Activated CD4-positive, alpha-beta memory T cell treated with anti-CD3 and anti-CD28 coated beads, Interleukin-2, amount 10 ng/mL, durations not matched to agents 7 days and 5 days (primary cell): ENCODE data around the gene SGF29. TPM values are rescaled to one million over a fixed set of nuclear protein-coding genes. Genes with fewer than 3 reads are reported as not detected.
A peak's percentile ranks its signal among the peaks of the same experiment; 100 is the strongest.

Source experiments
- CTCF ChIA-PET: fragments of 350-600 bp; sonication (Branson Sonifier 250); formaldehyde crosslinking; loops from one replicate; lab custom pipeline; 2021; ENCODE audit warnings: antibody characterized with exemption, inconsistent platforms; lab: Charles Lee
- POLR2A ChIA-PET: fragments of 350-600 bp; sonication (Branson Sonifier 250); formaldehyde crosslinking; loops from one replicate; lab custom pipeline; 2021; ENCODE audit warnings: antibody characterized with exemption; lab: Charles Lee
- DNase-seq: peaks from one replicate; pipeline ENCODE4 v3.0.0-alpha.2; 2020
- H3K27ac Mint-ChIP-seq: one replicate; pipeline ENCODE4 v1.8.0; 2021; ENCODE audit warnings: mild to moderate bottlenecking, mixed read lengths
- H3K27me3 Mint-ChIP-seq: one replicate; pipeline ENCODE4 v1.8.0; 2021; ENCODE audit warnings: mixed read lengths
- H3K36me3 Mint-ChIP-seq: one replicate; pipeline ENCODE4 v1.8.0; 2021; ENCODE audit warnings: low read depth, mixed read lengths
- H3K4me1 Mint-ChIP-seq: one replicate; pipeline ENCODE4 v1.8.0; 2021; ENCODE audit warnings: mixed read lengths
- H3K4me3 Mint-ChIP-seq: one replicate; pipeline ENCODE4 v1.8.0; 2021; ENCODE audit warnings: mild to moderate bottlenecking, mixed read lengths
- H3K9me3 Mint-ChIP-seq: one replicate; pipeline ENCODE4 v1.8.0; 2021; ENCODE audit warnings: mixed read lengths
- total RNA-seq, 2 experiments: library from RNA; stranded (reverse); gene quantifications; one replicate each; pipeline ENCODE4 v1.2.3, GENCODE V29; 2021

Gene SGF29
- 10 to 100 TPM; 25.8 to 28.0 TPM for total RNA-seq

GRCh38 chr16:28553776-28554633, at the start of gene SGF29:
TSS of gene SGF29 (plus strand) at chr16:28553920. CDS start at chr16:28581070, 27,150 bp downstream.
- CTCF ChIA-PET, result interaction anchor here (0.5 to 1.7 kb wide), 6 partner anchors 10 to 874 kb away, joined by 3 to 6 read pairs (median 4); partner anchors contain the start of gene APOBR
- DNase-seq, result peak; percentile 94
- H3K27ac Mint-ChIP-seq, result peak within 1 kb of the TSS; percentile 95
- H3K27me3 Mint-ChIP-seq, result no peaks in the 10 kb centered on the region
- no peaks in the 10 kb centered on the region for H3K9me3 Mint-ChIP-seq
- H3K4me3 Mint-ChIP-seq, result peak within 1 kb of the TSS; percentile 79
- H3K36me3 Mint-ChIP-seq, result peaks cover 14% of the 10 kb centered on the region
- peaks cover 24% of the 10 kb centered on the region for H3K4me1 Mint-ChIP-seq
- POLR2A ChIA-PET, result interaction anchor here (0.6 to 2.0 kb wide), 8 partner anchors 9 to 268 kb away, joined by 3 to 14 read pairs (median 3); partner anchors contain the start of genes APOBR, ATXN2L, CLN3 and SBK1

- CTCF ChIA-PET, result interaction anchor here (1.8 kb wide), 1 partner anchor 178 kb away, joined by 3 read pairs; no protein-coding TSS in a partner anchor
- no peak for DNase-seq
- H3K27me3 Mint-ChIP-seq, result peaks cover 11% of the 10 kb centered on the region
- H3K4me3 Mint-ChIP-seq, result no peak overlapping the region
- peaks cover 24% of the 10 kb centered on the region for H3K4me1 Mint-ChIP-seq
- H3K9me3 Mint-ChIP-seq, result no peaks in the 10 kb centered on the region
- no peak overlapping the region for H3K27ac Mint-ChIP-seq
- H3K36me3 Mint-ChIP-seq, result peaks cover 4% of the 10 kb centered on the region
- POLR2A ChIA-PET, result no interaction called here
These were observed 48.9 kb upstream of the SGF29 start for GRCh38 chr16:28504707-28505404.

GRCh38 chr16:28505489-28506137, 48.1 kb upstream of the SGF29 start:
- ChIA-PET CTCF (interaction anchor here (1.8 kb wide), 1 partner anchor 179 kb away, joined by 3 read pairs; no protein-coding TSS in a partner anchor), POLR2A (no interaction called here)
- Mint-ChIP-seq H3K27me3 (peaks cover 11% of the 10 kb centered on the region), H3K9me3 (no peaks in the 10 kb centered on the region), H3K27ac (no peak overlapping the region), H3K4me1 (peaks cover 19% of the 10 kb centered on the region), H3K4me3 (no peak overlapping the region), H3K36me3 (peaks cover 1% of the 10 kb centered on the region)
- DNase-seq, result no peak

- Mint-ChIP-seq H3K4me1 (peaks cover 18% of the 10 kb centered on the region), H3K36me3 (no peaks in the 10 kb centered on the region), H3K4me3 (no peak overlapping the region), H3K27ac (no peak overlapping the region), H3K9me3 (no peaks in the 10 kb centered on the region), H3K27me3 (peaks cover 8% of the 10 kb centered on the region)
- POLR2A ChIA-PET, result no interaction called here
- no peak for DNase-seq
- CTCF ChIA-PET, result no interaction called here
These were observed 42.7 kb upstream of the SGF29 start for GRCh38 chr16:28511031-28511430.

- no peak overlapping the region for H3K27ac Mint-ChIP-seq
These were observed 41.6 kb upstream of the SGF29 start for GRCh38 chr16:28511801-28512789.

GRCh38 chr16:28513484-28514181, 40.1 kb upstream of the SGF29 start:
- H3K36me3 Mint-ChIP-seq, result no peaks in the 10 kb centered on the region
- no peak for DNase-seq
- POLR2A ChIA-PET, result no interaction called here
- no peaks in the 10 kb centered on the region for H3K4me1 Mint-ChIP-seq
- H3K4me3 Mint-ChIP-seq, result no peak overlapping the region
- no peaks in the 10 kb centered on the region for H3K9me3 Mint-ChIP-seq
- no peaks in the 10 kb centered on the region for H3K27me3 Mint-ChIP-seq
- CTCF ChIA-PET, result no interaction called here
- no peak overlapping the region for H3K27ac Mint-ChIP-seq

More at GRCh38 chr16:28511801-28512789, 41.6 kb upstream of the SGF29 start:
- Mint-ChIP-seq H3K4me3 (no peak overlapping the region), H3K9me3 (no peaks in the 10 kb centered on the region), H3K36me3 (no peaks in the 10 kb centered on the region), H3K27me3 (no peaks in the 10 kb centered on the region), H3K4me1 (peaks cover 12% of the 10 kb centered on the region)
- POLR2A ChIA-PET, result no interaction called here
- CTCF ChIA-PET, result no interaction called here
- no peak for DNase-seq

GRCh38 chr16:28514246-28514645, 39.5 kb upstream of the SGF29 start:
- Mint-ChIP-seq H3K27me3 (no peaks in the 10 kb centered on the region), H3K36me3 (no peaks in the 10 kb centered on the region), H3K9me3 (no peaks in the 10 kb centered on the region), H3K4me1 (no peaks in the 10 kb centered on the region), H3K4me3 (no peak overlapping the region), H3K27ac (no peak overlapping the region)
- DNase-seq, result no peak
- ChIA-PET CTCF (no interaction called here), POLR2A (no interaction called here)

GRCh38 chr16:28520672-28521071, 33.0 kb upstream of the SGF29 start:
- POLR2A ChIA-PET, result interaction anchor here (1.1 kb wide), 1 partner anchor 22 kb away, joined by 3 read pairs; no protein-coding TSS in a partner anchor
- no peaks in the 10 kb centered on the region for H3K27me3 Mint-ChIP-seq
- CTCF ChIA-PET, result no interaction called here
- no peak for DNase-seq
- no peaks in the 10 kb centered on the region for H3K36me3 Mint-ChIP-seq
- H3K4me1 Mint-ChIP-seq, result peaks cover 4% of the 10 kb centered on the region
- H3K4me3 Mint-ChIP-seq, result no peak overlapping the region
- H3K9me3 Mint-ChIP-seq, result no peaks in the 10 kb centered on the region
- H3K27ac Mint-ChIP-seq, result no peak overlapping the region

- ChIA-PET POLR2A (interaction anchor here (0.8 to 1.1 kb wide), 2 partner anchors 22 to 30 kb away, joined by 3 read pairs; partner anchors contain the start of gene CLN3), CTCF (no interaction called here)
- H3K4me1 Mint-ChIP-seq, result peaks cover 4% of the 10 kb centered on the region
- no peak overlapping the region for H3K27ac Mint-ChIP-seq
- no peaks in the 10 kb centered on the region for H3K9me3 Mint-ChIP-seq
- no peak for DNase-seq
- no peaks in the 10 kb centered on the region for H3K36me3 Mint-ChIP-seq
- H3K27me3 Mint-ChIP-seq, result no peaks in the 10 kb centered on the region
- no peak overlapping the region for H3K4me3 Mint-ChIP-seq
These were observed 32.3 kb upstream of the SGF29 start for GRCh38 chr16:28521436-28521835.

- POLR2A ChIA-PET, result no interaction called here
- Mint-ChIP-seq H3K4me3 (no peak overlapping the region), H3K9me3 (no peaks in the 10 kb centered on the region)
These were observed 30.9 kb upstream of the SGF29 start for GRCh38 chr16:28522792-28523191.

GRCh38 chr16:28524681-28525171, 29.0 kb upstream of the SGF29 start:
- Mint-ChIP-seq H3K27ac (no peak overlapping the region), H3K4me1 (peaks cover 4% of the 10 kb centered on the region), H3K9me3 (no peaks in the 10 kb centered on the region), H3K4me3 (no peak overlapping the region), H3K36me3 (no peaks in the 10 kb centered on the region), H3K27me3 (no peaks in the 10 kb centered on the region)
- DNase-seq, result no peak
- ChIA-PET CTCF (interaction anchor here (1.8 kb wide), 1 partner anchor 10 kb away, joined by 4 read pairs; no protein-coding TSS in a partner anchor), POLR2A (no interaction called here)

More at GRCh38 chr16:28522792-28523191, 30.9 kb upstream of the SGF29 start:
- H3K4me1 Mint-ChIP-seq, result peaks cover 4% of the 10 kb centered on the region
- no peak for DNase-seq
- no peak overlapping the region for H3K27ac Mint-ChIP-seq
- H3K36me3 Mint-ChIP-seq, result no peaks in the 10 kb centered on the region
- no peaks in the 10 kb centered on the region for H3K27me3 Mint-ChIP-seq
- CTCF ChIA-PET, result no interaction called here
